GM19023 (cell line): ENCODE data around the gene ADGRD1.

Experiments used
- ATAC-seq: cut with Tn5 transposase; IDR thresholded peaks from one replicate; pipeline ENCODE4 v1.9.1; 2021; ENCODE audit warnings: mild to moderate bottlenecking, moderate library complexity; ENCODE audit not compliant: unreplicated experiment

ADGRD1 gene

GRCh38 chr12:131038961-131039950 lies 85.5 kb downstream of the ADGRD1 start:
- ATAC-seq: no peak

DNA sequence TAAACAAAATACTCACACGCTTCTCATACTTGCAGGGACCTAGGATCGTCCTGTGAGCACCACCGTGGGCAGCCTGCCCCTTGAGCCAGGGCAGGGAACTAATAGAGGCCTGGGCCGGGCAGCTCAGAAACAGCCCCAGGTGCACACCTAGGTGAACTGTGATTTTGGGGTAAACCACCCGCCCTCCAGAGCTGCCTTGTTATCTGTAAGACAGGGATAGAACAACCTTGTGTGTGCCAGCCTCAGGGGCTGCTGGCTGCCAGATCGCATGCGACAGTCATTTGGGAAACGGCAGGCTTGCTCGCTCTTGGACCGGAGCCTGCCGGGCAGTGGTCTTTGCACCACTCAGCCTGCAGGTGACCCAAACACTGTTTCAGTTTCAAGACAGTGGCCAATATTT lies 86.8 kb downstream of the ADGRD1 start:
- ATAC-seq: no peak

GRCh38 chr12:131041216-131041967 lies 87.7 kb downstream of the ADGRD1 start:
- no peak for ATAC-seq

GRCh38 chr12:131041968-131042833 lies 88.5 kb downstream of the ADGRD1 start:
- no peak for ATAC-seq

DNA sequence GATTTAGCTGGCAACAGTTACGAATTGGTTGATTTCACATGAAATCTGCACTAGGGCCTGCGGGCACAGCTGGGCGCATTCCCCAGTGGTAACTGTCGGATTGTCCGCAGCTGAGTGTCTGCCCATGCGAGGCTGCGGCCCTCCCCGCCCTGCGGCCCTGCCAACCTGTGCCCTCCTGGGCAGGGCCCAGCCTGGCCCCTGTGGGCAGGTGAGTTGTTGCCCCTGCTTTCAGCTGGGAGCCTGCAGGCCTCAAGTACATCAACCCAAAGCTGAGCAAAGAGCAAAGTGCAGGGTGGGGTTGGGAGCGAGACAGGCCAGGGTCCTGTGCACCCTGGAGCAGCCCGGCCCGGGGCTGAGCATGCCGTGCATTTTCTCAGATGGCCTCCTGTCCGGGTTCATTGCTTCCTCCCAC lies 89.1 kb downstream of the ADGRD1 start:
- no peak for ATAC-seq

DNA sequence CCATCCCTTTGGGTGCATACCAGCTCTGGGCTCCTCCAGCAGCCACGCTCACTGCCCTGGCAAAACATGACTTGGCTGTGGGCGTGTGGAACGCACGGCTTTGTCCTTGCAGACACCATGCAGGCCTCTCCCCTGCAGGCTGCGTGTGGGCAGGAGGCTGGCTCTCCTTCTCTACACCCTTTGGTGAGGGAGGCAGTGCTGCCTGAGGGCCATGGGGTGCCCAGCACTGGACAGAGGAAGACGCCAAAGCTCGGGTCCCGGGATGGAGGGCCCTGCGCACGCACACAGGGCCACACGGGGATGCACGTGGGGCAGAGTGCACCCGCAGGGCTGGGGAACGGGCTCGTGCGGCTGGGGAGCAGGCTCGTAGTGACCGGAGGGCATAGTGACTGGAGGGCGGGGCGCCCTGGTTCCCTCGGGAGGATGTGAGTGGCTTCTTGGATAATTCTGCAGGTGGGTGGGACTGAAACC lies 89.7 kb downstream of the ADGRD1 start:
- no peak for ATAC-seq

- ATAC-seq: no peak
These were observed 90.4 kb downstream of the ADGRD1 start for GRCh38 chr12:131044136-131044535.

DNA sequence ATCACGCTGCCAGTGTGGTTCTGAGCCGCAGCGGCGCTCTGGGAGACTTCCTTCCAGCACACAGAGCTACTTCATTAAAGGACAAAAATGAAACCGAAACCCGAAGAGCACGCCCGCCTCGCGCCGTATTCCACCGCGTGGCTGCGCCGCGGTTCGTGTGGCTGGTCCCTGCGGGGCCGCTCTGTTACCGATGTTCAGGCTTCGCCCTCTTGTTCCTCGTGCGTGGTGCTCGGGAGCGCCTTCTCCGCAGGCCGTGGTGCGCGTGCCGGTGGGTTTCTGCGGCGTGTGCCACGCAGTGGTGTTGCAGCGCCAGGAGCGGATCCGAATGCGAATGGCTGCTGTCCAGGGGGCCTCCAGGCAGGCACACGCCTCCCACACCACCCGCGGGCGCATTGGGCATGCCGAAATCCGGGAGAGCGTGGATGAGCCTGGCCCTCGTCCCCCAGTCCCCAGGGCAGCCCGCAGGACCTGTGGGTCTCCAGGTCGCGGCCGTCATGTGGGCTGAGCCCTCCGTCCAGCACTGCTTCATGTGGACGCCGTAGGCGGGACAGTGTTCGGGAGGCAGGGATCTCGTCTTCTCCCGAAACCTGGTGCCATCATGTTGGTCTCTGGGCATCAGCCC lies 91.2 kb downstream of the ADGRD1 start:
- ATAC-seq: no peak

DNA sequence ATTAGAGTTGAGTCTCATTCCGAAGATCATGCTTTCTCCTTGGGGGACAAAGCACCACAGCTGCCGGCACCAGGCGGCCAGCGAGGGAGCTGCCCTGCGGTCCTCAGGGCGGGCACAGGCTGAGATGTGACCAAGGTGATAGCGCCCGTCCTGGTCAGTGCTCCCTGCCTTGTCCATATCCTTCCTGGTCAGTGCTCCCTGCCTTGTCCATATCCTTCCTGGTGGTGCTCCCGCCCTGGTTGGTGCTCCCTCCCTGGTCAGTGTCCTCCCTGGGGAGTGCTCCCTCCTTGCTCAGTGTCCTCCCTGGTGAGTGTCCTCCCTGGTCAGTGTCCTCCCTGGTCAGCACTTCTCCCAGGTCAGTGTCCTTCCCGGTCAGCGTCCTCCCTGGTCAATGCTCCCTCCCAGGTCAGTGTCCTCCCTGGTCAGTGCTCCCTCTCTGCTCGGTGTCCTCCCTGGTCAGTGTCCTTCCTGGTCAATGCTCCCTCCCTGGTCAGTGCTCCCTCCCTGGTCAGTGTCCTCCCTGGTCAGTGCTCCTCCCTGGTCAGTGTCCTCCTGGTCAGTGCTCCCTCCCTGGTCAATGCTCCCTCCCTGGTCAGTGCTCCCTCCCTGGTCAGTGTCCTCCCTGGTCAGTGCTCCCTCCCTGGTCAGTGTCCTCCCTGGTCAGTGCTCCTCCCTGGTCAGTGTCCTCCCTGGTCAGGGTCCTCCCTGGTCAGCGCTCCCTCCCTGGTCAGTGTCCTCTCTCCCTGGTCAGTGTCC lies 92.2 kb downstream of the ADGRD1 start:
- ATAC-seq: no peak

GRCh38 chr12:131046813-131047788 lies 93.4 kb downstream of the ADGRD1 start:
- no peak for ATAC-seq

DNA sequence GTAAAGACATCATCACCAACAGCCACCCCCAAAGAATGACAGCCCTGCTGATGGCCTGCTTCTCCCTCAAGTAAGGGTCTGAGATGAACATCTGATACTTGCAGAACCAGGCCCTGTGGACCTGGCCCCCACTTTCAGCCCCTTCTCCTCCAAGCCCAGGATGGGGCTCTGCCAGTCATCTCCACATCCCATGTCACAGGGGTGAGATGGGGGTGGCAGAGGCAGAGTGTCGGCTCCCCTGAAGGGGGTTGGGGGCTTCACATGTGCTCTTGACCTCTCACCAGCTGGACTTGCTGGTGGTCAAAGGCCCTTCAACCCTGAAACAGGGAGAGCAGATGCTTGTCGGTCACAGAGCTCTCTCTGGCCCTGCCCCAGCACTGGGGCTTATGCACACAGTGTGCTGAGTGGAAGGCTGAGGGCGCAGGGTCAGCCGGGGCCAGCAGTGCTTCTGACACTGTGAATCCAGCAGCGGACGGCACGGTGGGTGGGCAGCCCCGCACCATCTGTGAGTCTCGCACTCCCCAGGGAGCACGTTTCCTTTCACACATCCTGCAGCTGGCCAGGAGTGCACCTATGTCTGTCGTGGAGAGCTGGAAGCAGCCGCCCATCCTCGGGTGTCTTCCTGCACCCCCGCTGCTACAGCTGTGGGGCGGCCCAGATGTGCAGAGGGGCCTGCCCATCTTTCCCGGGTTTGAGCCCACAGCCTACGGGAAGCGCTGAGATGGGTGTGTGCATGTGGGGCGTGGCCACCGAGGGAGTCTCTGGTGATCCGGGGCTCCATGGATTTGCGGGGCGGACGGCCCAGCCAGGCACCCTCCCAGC lies 94.3 kb downstream of the ADGRD1 start:
- no peak for ATAC-seq

DNA sequence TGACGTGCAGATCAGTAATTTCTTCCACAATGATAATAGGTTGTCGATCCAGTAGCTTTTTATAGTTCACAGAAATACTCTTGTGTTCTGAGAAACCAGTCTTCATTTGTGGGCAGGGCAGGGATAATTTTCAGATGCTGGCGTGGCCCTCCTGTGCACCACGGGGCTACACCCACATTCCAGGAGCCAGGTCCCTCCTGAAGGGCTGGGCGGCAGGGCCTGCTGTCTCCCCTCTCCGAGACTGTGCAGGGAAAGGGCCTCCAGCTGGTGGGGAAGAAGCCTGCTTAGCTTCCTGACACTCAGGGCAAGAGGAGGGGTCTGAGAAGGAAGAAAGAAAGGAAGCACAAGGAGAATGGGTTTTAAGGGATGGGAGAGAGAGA lies 94.9 kb downstream of the ADGRD1 start:
- no peak for ATAC-seq

- ATAC-seq: no peak
These were observed 95.3 kb downstream of the ADGRD1 start for GRCh38 chr12:131049002-131049401.

DNA sequence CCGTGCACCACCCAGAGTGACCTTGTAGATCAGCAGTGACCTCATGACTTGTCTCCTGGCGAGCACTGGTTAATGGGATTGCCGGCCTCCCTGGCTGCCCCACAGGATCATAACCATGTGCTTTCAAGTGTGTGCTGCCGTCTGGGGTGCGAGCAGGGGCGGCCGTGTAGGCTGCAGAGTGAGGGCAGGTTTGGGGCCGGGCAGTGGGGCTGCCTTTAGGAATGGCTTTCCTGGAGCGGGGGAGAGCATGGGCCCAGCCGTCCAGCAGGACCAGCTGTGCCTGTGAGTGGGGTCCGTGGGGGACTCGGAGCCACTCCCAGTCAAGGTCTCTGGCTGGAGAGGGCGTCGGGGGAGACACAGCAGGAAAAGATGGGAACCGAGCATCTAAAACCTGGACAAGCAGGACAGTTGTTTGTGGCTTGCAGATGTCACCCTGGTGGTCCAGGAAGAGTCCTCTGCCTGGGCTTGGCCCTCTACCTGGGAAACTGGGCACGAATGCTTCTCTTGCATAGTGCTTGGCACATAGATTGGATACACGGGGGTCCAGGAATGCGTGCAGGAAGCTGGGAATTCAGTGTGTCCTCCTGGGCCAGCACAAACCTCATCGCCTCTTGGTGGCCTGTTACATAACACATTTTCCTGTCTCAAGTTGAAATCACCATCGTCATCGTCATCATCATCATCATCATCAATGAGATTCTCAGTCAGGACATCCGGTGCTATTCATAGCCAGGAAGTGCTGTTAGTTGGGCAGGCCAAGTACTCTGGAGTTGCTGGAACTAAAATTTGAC lies 96.0 kb downstream of the ADGRD1 start:
- ATAC-seq: no peak

DNA sequence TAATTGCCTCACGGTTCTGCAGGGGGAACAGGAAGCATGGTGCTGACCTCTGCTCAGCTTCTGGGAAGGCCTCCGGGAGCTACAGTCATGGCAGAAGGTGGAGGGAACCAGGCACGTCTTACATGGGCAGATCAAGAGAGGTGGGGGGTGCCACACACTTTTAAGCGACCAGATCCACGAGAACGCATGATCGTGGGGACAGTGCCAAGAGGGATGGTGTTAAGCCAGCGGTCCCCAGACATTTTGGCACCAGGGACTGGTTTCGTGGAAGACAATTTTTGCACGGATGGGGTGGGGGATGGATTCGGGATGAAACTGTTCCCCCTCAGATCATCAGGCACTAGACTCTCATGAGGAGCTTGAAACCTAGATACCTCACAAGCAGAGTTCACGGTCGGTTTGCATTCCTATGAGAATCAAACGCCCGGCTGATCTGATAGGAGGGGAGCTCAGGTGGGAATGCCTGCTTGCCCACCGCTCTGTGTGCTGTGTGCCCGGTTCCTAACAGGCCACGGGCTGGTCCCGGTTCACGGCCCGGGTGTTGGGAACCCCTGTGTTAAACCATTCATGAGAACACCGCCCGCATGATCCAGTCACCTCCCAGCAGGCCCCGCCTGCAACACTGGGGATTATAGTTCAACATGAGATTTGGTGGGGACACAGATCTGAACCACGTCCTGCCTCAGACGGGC lies 96.9 kb downstream of the ADGRD1 start:
- ATAC-seq: no peak

DNA sequence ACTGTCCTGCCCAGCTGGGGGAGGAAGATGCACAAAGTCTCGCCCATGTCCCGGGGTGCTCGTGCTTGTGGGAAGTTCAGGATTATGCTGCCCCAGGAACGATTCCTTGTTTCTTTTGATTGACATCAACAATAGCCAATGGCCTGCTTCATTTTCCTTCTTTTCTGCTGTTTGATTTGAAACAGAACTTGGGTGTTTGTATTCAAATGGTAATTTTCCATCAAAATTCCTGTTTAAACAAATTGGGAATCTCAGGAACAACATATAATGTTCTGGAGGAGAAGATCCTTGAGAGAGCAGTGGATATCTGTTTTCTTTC lies 97.4 kb downstream of the ADGRD1 start:
- no peak for ATAC-seq
